Measurements from ENCODE around the gene FBXO15.

GRCh38 chr18:74064510-74064909, 83.1 kb downstream of the FBXO15 start:
- TF ChIP-seq POLR2A (IDR thresholded peaks at IDR 0.05) = no peak
- TF ChIP-seq CTCF (IDR thresholded peaks at IDR 0.05) = no peak
